NCI-H1436 (cell line): ENCODE measurements around the gene LSM2.
"Not testable (repeated sequence)": the region's sequence is repeated elsewhere in the genome, so short reads cannot be mapped to it uniquely, and the experiment has no call there.

Experiments used
- DNase-seq: peaks from one replicate; lab custom pipeline; 2025; lab: John Stamatoyannopoulos, UW

LSM2 gene

DNA sequence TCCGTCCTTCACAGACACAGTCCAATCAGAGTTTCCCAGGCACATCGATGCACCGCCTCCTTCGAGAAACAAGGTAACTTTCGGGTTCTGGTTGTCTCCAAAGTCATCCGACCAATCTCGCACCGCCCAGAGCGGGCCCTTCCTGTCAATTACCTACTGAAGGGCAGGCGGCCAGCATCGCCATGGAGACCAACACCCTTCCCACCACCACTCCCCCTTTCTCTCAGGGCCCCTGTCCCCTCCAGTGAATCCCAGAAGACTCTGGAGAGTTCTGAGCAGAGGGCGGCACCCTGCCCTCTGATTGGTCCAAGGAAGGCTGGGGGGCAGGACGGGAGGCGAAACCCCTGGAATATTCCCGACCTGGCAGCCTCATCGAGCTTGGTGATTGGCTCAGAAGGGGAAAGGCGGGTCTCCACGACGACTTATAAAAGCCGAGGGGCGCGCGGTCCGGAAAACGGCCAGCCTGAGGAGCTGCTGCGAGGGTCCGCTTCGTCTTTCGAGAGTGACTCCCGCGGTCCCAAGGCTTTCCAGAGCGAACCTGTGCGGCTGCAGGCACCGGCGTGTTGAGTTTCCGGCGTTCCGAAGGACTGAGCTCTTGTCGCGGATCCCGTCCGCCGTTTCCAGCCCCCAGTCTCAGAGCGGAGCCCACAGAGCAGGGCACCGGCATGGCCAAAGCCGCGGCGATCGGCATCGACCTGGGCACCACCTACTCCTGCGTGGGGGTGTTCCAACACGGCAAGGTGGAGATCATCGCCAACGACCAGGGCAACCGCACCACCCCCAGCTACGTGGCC, 20.7 kb upstream of the LSM2 start, which contains the start of gene HSPA1B:
TSS of gene HSPA1B (plus strand) at position 453 of the 794 bp plus-strand sequence. CDS start at position 666, 213 bp downstream.
- DNase-seq = peak; percentile 99

DNA sequence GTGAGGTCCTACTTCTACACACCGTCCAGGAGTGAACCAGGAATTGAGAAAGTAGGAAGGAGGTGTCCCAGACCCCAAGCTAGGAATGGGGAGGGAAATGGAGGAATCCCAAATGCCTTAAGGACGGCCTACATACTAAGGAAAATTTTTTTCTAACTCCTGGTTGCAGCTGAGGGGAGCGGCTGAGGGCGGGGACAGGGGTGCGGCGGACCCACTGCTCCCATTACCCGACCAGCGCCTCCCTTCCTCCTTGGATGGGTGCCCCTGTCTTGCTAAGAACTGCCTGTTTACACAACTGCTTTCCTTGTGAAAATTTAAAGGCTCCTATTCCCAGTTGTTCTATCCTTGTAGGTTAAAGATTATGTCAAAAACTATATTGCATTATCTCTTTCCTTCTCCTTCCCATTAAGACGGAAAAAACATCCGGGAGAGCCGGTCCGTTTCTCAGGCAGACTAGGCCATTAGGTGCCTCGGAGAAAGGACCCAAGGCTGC, 20.1 kb upstream of the LSM2 start:
- DNase-seq = peak; percentile 73

GRCh38 chr6:31825553-31825952, 18.8 kb upstream of the LSM2 start:
- DNase-seq = no peak

DNA sequence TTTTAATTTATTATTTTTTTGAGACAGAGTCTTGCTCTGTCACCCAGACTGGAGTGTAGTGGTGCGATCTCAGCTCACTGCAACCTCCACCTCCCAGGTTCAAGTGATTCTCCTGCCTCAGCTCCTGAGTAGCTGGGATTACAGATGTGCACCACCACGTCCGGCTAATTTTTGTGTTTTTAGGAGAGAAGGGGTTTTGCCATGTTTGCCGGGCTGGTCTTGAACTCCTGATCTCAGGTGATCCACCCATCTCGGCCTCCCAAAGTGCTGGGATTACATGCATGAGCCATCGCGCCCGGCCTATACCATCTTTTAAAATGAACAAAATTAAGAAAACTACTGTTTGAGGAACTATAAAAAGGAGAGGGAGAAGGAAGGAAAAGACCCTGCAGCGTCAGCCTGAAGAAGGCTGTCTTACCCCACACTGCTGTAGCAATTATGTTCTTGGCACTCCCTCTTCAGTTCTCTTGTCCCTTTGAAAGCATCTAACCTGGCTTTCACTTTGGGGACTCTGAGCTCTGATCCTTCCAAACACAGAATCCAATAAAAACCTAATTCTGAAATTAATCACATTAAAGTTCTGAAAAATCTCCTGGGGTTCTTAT, 16.9 kb upstream of the LSM2 start:
- not testable (repeated sequence) for DNase-seq

DNA sequence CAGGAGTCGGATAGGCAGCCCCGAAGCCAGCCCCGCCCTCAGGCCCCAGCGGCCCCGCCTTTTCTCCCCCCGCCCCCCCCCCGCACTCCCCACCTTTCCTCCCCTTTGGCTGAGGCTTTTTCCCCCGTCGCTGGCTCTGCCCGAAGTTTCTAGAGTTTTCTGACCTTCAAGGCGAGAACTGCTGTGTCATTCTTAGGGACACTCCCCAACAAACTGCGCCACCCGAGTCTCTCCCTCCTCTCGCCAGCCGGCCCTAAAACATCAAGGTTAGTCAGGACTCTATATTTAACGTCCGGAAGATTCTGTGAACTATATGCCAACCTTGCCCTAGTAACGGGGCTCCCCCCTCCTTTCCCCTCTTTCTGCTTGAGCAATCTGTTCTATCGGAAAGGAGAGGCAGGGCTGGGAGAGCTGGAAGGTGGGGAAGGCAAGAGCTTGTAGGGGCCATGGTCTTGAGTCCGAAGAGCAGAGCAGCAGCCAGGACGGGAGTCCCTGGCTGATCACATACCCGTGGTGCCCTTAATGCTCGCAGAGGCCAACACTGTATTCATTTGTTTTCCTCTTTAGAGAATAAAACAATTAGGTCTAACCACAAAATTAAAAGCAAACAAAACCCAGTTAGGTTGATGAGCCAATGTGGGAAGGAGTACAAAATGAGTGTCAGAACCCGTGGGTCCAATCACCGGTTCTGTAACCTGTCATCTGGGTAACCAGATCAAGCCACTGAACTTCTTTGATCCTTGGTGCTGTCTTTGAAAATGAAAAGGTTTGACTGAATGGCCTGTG, 15.5 kb upstream of the LSM2 start:
- no peak for DNase-seq

GRCh38 chr6:31821301-31822035, 14.7 kb upstream of the LSM2 start:
- peak; percentile 26 for DNase-seq

- DNase-seq = not testable (repeated sequence)
Measured at GRCh38 chr6:31820399-31820798, 13.6 kb upstream of the LSM2 start.

GRCh38 chr6:31819871-31820299, 13.1 kb upstream of the LSM2 start:
- no peak for DNase-seq

GRCh38 chr6:31817929-31818511, 11.3 kb upstream of the LSM2 start:
- DNase-seq = not testable (repeated sequence)

GRCh38 chr6:31817133-31817928, 10.6 kb upstream of the LSM2 start:
- DNase-seq = not testable (repeated sequence)

DNA sequence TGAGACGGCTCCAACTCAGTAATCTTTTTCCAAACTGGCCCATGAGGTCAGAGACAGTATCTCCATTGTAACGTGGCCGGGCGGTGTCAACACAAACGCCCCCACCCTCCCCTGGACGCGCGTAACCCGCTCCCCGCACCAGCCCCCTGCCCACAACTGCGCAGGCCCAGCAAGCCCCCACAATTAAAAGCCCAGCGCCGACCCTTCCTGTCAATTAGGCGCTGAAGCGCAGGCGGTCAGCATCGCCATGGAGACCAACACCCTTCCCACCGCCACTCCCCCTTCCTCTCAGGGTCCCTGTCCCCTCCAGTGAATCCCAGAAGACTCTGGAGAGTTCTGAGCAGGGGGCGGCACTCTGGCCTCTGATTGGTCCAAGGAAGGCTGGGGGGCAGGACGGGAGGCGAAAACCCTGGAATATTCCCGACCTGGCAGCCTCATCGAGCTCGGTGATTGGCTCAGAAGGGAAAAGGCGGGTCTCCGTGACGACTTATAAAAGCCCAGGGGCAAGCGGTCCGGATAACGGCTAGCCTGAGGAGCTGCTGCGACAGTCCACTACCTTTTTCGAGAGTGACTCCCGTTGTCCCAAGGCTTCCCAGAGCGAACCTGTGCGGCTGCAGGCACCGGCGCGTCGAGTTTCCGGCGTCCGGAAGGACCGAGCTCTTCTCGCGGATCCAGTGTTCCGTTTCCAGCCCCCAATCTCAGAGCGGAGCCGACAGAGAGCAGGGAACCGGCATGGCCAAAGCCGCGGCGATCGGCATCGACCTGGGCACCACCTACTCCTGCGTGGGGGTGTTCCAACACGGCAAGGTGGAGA, 8.5 kb upstream of the LSM2 start, which contains the start of the genes HSPA1A and HSPA1L:
TSS of gene HSPA1A (plus strand) at position 519 of the 814 bp plus-strand sequence. CDS start at position 733, 214 bp downstream.
TSS of gene HSPA1L (minus strand) at position 259 of the 814 bp plus-strand sequence. CDS start 3,311 bp downstream, outside the sequence.
- peak; percentile 92 for DNase-seq

GRCh38 chr6:31814677-31815024, 7.9 kb upstream of the LSM2 start:
- peak; percentile 86 for DNase-seq

- DNase-seq = no peak
Measured at GRCh38 chr6:31813465-31813849, 6.7 kb upstream of the LSM2 start.

DNA sequence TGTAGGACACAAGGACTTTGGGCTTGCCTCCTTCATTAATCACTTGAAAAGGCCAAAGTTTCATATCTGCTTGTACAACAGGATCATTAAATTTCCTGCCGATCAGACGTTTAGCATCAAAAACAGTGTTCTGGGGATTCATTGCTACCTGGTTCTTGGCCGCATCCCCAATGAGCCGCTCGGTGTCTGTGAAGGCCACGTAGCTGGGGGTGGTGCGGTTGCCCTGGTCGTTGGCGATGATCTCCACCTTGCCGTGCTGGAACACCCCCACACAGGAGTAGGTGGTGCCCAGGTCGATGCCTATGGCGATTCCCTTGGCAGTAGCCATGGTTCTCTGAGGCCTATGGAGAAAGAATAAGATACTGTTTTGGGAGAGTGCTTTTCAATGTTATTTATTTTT, 4.9 kb upstream of the LSM2 start:
- no peak for DNase-seq

DNA sequence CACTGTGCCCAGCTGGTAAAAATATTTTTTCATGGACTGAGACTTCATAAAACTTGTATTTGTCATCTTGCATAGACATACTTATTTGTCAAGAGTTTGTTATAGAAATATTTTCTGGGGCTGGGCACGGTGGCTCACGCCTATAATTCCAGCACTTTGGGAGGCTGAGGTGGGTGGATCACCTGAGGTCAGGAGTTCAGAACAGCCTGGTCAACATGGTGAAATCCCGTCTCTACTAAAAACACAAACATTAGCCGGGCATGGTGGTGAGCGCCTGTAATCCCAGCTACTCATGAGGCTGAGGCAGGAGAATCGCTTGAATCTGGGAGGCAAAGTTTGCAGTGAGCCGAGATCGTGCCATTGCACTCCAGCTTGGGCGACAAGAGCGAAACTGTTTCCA, 1.8 kb upstream of the LSM2 start:
- not testable (repeated sequence) for DNase-seq

DNA sequence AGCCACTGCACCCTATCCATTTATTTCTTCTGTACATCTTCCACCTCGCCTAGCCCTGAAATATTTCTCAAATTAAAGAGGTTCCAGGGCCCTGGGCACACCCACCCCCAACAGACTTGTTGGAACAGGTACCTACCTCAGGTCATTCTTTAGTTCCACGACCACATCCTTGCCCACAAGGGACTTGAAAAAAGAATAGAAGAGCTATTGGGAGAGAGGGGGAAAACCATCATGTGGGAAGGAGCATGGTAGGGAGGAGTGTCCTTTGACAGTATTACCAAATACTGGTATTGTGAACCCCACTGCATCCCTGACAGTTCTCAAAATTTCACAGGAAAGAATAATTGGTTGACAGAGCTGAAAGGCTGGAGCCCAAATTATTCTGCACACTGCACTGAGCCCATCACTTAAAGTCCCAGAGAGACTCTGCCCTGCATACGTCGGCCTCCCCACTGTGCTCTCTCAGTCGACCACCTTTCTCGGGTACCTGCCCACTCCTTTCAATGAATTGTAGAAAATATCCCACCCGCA, 762 bp downstream of the LSM2 start:
- no peak for DNase-seq

DNA sequence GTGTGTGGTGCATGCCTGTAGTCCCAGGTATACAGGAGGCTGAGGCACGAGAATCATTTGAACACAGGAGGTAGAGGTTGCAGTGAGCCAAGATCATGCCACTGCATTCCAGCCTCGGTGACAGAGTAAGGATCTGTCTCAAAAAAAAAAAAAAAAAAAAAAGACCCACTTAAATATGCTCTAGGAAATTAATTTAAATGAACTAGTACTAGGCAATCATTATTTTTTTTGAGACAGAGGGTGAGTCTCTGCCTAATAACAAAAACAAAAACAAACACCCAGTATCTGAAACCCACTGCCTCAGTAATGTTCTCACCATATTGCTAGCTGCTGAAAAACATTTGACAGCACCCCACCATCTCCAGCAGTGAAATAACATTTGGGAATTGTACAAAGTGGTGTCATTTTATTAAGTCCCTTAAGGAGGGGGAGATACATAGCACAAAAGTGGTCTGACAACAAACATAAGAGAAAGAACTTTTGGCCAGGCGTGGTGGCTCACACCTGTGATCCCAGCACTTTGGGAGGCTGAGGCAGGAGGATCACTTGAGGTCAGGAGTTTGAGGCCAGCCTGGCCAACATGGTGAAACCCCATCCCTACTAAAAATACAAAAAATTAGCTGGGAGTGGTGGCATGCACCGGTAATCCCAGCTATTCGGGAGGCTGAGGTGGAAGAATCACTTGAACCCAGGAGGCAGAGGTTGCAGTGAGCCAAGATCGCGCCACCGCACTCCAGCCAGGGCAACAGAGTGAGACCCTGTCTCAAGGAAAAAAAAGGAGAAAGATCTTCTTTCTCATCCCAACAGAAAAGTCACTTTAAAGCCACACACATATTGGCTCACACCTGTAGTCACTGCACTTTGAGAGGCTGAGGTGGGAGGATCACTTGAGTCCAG, 5.5 kb downstream of the LSM2 start:
- DNase-seq = not testable (repeated sequence)

- DNase-seq = no peak
Measured at GRCh38 chr6:31799781-31800180, 7.0 kb downstream of the LSM2 start.
